Effector CD4-positive, alpha-beta T cell (primary cell): ENCODE measurements around the gene AWAT2.
"Not testable (repeated sequence)": the region's sequence is repeated elsewhere in the genome, so short reads cannot be mapped to it uniquely, and the experiment has no call there.

Experiments used
- DNase-seq: peaks from one replicate; pipeline ENCODE4 v3.0.0-alpha.2; 2020

The AWAT2 gene

DNA sequence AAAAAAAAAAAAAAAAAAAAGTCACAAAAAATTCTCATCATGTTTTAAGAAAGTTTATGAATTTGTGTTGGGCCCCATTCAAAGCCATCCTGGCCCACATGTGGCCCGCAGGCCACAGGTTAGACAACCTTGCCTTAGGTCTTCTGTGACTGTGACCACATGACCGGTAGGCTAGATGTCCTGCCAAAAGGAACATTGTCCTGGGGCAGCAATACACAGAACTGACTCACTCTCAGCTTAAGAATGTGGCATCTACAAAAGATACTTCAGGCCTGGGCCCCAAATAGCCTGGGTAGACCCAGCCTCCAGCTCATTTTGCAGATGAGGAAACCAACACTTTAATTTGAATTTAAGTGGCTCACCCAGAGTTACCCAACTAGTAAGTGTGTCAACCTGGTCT, 10.0 kb downstream of the AWAT2 start:
- DNase-seq = no peak

GRCh38 chrX:70038951-70039350, 10.8 kb downstream of the AWAT2 start:
- no peak for DNase-seq

- DNase-seq = no peak
Measured at GRCh38 chrX:70038515-70038914, 11.2 kb downstream of the AWAT2 start.

DNA sequence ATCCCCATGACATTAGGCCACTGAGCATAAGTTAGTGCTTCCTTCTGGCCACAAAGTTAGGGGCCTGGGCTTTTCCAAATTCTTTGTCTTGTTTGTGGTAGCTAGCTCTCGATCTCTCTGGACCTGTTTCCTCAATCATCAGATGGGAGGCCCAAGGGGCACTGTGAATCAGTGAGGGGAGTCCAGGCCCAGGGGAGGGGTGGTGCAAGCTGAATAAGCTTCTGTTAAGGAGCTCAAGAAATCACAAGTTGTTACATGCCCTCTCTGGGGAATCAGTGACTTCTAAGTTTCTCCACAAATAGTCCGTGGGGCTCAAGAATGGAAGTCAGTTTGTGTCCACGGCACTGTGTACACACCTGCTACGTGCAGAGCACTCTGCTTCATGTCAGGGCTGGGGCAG, 15.1 kb downstream of the AWAT2 start:
- no peak for DNase-seq

GRCh38 chrX:70033348-70034051, 16.2 kb downstream of the AWAT2 start:
- DNase-seq = no peak

GRCh38 chrX:70032792-70033191, 16.9 kb downstream of the AWAT2 start:
- DNase-seq = no peak

DNA sequence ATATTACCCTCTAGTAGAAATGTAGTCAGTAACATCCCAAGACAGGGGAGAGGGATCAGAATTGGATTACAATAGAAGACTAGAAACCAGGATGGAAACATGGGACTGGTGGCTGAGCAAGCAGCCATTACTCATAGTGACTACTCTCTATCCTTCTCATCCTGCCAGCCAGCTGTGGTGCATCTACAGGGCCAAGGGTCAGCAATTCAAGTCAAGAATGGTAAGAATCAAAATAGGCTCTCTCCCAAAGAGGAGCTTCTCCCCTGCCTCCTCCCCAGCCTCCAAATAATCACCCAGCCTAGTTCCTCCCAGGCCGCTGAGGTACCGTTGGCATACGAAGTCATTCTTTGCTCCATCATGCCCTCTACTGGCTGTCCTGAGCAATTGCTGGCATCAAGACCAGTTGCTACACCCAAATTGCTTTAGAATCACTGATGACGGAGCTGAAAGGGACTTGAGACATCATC, 19.4 kb downstream of the AWAT2 start:
- DNase-seq = peak; percentile 12

DNA sequence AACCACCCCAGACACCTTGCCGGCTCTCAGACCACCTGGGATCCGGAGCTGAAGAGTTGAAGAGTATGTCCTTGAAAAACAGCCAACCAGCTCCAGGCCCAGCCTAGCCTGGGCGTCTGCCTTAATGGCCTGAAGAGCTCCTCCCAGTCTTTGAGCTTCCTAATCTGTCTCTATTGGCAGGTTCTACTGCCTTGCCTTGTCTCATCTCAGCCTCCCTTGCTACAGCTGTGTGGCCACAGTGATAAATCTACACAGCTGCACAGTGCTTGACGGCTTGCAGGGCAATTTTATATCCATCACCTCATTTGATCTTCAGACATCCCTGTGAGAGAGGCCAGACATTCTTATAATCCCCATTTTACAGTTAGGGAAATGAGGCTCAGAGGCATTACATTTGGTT, 19.9 kb downstream of the AWAT2 start:
- DNase-seq = no peak

GRCh38 chrX:70026851-70027200, 22.9 kb downstream of the AWAT2 start:
- DNase-seq = no peak

DNA sequence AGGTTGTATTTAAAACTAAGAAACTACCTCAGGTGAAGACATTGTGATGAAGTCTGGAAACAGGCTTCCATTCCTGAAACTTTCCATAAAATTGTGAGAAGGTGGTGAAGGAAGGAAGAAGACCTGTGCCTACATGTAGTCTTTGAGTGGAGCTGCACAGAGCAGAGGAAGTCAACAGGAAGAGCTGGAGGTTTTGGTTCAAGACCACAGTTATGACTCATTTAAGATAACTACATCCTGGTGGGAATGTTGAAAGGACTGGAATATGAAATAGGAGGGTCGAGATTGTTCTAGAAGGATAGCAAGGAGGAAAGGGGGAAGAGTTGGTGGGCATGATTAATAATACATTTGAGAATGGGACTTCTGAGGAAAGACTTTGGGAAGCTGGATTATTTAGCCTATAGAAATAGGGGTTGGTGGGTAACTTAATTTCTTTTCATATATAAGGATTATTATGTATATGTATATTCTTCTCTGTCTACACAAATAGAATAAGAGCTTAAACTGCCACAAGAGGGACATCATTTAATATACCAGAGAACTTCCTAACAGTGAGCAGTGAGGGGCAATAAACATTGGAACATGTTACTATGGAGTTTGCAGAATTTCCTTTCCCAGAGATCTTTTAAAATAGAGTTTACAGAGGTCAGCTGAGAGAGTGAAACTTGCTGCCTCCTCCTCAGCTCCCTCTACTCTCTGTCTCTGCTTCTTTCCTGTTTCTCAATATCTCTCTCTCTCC, 23.5 kb downstream of the AWAT2 start:
- DNase-seq = no peak

DNA sequence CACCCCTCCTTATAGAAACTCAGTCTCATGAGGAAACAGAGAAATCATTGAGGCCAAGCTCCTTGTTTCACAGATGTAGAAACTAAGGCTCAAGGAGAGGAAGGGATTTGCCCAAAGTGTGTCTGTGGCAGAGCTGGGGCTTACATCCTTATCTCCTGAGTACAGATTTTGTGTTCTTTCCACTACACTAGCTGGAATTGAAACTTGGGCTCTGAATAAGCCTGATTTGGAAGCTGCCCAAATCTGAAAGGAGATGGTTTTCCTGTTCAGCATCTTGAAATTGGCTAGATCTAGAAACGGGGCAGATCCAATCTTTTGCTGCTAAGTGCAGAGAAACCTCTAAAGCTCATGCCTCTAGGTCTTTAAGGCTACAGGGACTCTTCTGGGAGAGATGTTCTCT, 24.3 kb downstream of the AWAT2 start:
- DNase-seq = no peak

GRCh38 chrX:70022616-70023015, 27.1 kb downstream of the AWAT2 start:
- DNase-seq = no peak

- DNase-seq = no peak
Measured at GRCh38 chrX:70016513-70016912, 33.2 kb downstream of the AWAT2 start.

DNA sequence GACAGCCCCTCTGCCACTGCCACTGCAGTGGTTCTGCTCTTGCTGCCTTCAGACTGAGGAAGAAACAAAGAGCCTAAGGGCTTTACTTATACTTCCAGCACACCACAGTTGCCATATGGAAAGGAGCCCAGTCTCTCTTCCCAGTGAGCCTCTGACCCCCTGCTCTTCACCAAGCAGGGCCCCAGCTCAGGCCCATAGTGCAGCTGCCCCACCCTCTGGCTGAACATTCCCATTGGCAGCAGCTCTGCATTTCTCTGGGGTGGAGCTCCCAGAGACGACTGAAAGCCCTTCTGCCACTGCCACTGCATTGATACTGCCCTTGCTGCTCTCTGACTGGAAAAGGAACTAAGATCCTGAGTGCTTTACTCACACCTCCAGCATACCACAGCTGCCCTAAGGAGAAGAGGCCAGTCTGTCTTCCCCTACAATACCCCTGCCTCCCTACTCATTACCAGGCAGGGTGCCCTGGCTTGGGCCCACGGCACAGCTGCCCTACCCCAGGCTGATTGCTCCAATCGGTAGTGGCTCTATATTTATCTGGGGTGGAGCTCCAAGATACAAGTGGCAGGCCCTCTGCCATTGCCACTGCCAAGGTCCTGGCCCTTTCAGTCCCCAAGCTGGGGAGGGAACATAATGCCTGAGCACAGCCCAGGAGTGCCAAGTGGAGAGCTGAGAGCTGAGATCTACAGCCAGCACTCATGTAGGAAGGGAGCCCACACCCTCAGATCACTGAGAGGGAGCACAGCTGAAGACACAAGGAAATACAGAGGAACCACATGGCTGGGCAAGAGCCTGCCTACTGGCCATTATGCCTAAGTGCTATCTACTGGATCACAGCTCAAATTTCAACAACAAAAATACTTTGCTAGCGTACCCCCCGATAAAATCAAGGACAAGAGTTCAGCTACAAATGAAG, 36.0 kb downstream of the AWAT2 start:
- no peak for DNase-seq

- DNase-seq = no peak
Measured at GRCh38 chrX:70012756-70013155, 37.0 kb downstream of the AWAT2 start.

- DNase-seq = no peak
Measured at GRCh38 chrX:70009970-70010369, 39.8 kb downstream of the AWAT2 start.

DNA sequence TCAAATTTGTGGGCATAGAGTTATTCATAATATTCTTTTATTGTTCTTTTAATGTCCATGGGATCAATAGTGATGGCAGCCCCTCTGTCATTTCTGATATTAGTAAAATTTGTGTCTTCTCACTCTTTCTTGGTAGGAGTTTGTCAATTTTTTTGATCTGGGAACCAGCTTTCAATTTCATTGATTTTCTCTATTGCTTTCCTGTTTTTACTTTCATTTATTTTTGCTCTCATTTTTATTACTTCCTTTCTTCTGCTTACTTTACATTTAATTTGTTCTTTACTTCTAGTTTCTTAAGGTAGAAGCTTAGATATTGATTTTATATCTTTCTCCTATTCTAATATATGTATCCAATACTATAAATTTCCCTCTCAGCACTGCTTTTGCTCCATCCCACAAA, 40.7 kb downstream of the AWAT2 start:
- DNase-seq = no peak

DNA sequence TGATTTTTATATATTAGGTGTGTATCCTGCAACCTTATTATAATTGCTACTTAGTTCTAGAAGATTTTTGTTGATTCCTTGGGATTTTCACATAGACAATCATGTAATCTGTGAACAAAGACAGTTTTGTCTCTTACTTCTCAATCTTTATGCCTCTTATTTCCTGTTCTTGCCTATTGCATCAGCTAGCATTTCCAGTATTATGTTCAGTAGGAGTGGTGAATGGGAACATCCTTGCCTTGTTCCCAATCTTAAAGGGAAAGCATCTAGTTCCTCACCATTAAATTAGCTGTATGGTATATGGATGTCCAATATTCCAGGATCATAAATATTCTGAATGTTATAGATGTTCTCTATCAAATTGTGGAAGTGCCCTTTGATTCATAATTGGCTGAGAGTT, 41.8 kb downstream of the AWAT2 start:
- DNase-seq = no peak

GRCh38 chrX:70001708-70002341, 47.9 kb downstream of the AWAT2 start:
- DNase-seq = no peak

GRCh38 chrX:70001269-70001668, 48.5 kb downstream of the AWAT2 start:
- DNase-seq = no peak

GRCh38 chrX:69998299-69998698, 51.4 kb downstream of the AWAT2 start:
- not testable (repeated sequence) for DNase-seq

DNA sequence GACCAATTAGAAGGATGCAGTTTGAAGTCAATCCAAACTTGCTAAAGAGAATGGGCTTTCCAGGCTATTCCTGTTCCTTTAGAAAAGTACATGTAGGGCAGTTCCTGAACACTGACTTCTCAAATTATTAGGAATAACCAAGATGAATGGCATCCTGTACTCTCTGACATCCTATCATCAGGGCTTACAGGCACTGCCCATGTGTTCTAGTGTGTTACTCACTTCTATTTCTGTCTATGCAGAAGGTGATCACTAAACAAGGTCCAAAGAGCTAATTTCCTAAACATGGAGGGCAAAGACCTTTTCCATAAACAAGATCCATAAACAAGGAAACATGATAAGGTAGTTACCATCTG, 53.6 kb downstream of the AWAT2 start:
- no peak for DNase-seq
